ENCODE measurements around the gene SULF2.
A peak's percentile ranks its signal among the peaks of the same experiment; 100 is the strongest.

SULF2 gene

DNA sequence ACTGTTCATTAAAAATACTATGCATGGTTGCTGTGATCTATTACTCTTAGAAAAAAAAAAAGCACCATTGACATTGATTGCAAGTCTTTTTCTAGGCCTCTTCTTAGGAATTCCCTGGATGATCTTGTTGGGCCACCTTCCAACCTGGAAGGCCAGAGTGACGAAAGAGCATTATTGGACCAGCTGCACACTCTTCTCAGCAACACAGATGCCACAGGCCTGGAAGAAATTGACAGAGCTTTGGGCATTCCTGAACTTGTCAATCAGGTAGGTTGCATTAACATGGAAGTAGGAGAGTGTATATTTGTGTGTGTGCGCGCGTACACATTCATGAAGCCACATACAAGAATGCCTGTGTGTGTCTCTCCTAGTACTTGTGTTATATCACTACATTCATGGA, 143.2 kb downstream of the SULF2 start:
- no peak for DNase-seq

- no peak for DNase-seq
Measured at GRCh38 chr20:47638851-47639250, 146.4 kb downstream of the SULF2 start.

DNA sequence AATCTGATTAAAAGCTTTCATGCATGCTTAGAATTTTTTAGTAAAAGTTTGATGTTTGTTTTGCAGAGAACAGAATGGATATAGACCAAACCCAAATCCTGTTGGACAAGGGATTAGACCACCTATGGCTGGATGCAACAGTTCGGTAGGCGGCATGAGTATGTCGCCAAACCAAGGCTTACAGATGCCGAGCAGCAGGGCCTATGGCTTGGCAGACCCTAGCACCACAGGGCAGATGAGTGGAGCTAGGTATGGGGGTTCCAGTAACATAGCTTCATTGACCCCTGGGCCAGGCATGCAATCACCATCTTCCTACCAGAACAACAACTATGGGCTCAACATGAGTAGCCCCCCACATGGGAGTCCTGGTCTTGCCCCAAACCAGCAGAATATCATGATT, 150.0 kb downstream of the SULF2 start:
- no peak for DNase-seq

GRCh38 chr20:47631078-47631477, 154.2 kb downstream of the SULF2 start:
- DNase-seq = no peak

- DNase-seq = no peak
Measured at GRCh38 chr20:47629907-47630306, 155.4 kb downstream of the SULF2 start.

DNA sequence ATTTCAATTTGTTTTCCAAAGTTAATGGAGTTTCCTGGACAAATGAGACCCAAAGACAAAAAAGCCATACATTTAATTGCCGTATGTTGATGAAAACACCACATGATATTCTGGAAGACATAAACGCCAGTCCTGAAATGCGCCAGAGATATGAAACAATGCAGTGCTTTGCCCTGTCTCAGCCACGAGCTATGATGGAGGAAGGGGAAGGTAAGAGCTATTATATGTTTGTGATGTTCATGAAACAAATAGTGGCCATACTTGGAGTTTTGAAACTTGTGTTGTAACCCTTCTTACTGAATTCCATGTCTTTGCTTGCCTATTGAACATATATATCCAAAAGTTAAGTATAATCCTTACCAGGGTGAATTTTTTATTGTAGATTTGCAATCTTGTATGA, 157.7 kb downstream of the SULF2 start:
- no peak for DNase-seq

DNA sequence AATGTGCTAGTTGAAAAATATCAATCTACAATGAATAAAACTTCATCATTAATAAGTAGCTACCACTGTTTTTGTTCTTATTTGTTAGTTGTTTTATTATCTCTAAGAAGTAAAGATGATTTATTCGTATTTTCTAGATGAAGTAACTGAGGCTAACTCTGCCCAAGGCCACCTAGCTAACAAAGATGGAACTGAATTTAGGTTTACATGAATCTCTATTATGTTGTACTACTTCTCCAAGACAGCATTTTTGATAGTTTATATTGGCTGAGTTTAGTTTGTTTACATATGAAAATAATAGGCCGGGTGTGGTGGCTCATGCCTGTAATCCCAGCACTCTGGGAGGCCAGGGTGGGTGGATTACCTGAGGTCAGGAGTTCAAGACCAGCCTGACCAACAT, 162.1 kb downstream of the SULF2 start:
- DNase-seq = no peak

DNA sequence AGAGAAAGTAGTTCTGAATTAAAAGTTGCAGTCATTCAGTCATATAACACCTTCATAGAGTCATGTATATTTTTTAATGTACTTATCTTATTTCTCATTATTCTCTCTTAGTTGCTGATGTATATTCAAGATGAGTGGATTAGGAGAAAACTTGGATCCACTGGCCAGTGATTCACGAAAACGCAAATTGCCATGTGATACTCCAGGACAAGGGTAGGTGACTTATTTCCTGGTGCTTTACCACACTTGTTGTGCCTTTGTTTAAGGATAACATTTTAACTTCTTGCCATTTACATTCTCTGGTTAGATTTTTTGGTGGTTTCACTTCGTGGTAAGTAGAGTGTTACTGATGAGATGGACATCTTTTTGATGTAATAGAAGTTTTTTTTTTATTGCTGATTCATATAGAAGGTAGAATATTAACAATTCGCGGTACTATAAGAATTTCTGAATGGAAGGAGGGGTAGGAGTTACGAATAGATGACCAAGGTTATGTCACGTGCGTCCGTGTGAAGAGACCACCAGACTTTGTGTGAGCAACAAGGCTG, 163.1 kb downstream of the SULF2 start:
- DNase-seq = no peak

DNA sequence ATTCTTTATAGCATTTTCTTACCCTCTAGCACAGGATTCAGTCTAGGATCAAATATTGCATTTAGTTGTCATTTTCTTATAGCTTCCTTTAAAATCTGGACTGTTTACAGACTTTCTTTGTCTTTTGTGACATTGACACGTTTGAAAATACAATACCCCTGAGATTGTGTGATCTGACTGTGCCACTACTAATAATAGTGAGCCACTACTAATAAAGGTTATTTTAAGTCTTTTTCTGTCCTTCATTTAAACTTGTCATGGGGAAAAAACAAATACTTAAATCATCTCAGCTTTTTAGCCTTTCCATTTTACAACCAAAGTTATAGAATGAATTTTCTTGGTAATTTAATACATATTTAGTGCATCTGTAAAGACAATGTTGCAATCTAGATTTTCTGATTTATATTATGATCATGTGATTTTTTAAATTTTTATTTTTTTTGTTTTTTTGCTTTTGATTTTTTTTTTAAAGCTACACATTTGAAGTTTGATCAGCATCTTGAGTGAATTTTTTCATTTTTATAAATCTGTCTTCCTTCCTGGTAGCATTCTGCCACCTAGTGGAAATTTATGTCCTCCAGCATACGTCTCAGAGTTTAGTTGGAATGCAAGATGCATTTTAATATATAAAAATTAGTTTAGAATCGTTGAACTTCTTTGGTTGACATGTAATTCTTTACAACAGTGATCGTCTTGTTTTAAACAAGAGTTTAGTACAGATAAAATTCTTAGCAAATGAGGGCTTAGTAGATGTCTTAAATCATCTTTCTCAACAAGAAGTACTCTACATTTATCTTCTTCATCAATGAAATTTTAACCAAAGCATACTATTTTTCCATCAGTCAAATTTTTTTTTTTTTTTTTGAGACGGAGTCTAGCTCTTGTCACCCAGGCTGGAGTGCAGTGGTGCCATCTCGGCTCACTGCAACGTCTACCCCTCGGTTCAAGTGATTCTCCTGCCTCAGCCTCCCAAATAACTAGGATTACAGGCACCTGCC, 164.2 kb downstream of the SULF2 start:
- DNase-seq = peak; percentile 64

- DNase-seq = no peak
Measured at GRCh38 chr20:47618479-47618878, 166.8 kb downstream of the SULF2 start.

GRCh38 chr20:47614703-47615309, 170.5 kb downstream of the SULF2 start:
- no peak for DNase-seq

DNA sequence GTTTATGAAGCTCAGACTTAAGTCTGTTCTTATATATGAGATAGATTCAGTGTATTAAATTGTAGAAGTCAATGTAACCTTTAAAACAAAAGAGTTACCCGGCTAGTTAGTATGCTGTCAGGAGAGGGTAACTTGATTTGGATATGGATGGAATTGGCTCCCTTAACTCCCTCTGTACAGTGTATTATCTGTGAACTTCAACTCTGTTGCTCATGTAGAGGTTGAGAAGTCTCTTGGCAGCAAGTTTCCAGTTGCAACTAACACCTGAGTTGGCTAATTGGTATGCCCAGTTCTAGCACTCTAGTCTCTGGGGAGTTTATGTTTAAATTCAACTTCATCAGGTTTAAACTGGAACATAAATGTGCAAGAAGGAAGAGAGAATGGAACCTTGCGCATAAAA, 172.6 kb downstream of the SULF2 start:
- DNase-seq = no peak

DNA sequence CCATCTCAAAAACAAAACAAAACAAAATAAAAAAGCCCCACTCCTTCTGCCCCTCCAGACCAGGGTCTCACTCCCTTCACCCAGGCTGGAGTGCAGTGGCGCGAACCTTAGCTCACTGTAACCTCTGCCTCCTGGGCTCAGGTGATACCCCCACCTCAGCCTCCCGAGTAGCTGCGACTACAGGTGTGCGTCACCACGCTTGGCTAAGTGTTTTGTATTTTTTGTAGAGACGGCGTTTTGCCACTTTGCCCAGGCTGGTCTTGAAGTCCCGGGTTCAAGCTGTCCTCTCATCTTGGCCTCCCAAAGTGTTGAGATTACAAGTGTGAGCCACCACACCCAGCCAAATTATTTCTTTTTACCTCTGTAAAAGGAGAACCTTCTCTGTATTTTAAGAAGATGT, 173.5 kb downstream of the SULF2 start:
- no peak for DNase-seq

- DNase-seq = peak; percentile 39
Measured at GRCh38 chr20:47610945-47611250, 174.4 kb downstream of the SULF2 start.

GRCh38 chr20:47610247-47610944, 174.9 kb downstream of the SULF2 start:
- DNase-seq = peak; percentile 57

DNA sequence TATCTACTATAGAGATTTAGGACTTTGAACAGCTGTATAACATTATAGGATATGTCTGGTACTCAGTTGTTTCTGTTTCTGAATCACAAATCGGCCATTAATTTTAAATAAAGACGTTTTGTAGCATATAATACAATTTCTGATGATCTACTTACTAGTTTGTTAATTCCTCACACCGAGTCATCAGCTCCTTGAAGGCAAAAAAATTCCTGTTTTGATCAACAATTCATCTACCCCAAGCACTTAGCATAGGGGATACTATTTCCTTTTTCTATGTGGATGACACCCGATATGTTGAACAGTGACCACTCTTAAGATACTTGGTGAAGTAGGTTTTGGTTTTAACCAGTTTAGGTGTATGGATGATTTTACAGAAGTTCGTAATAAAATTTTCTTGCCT, 176.3 kb downstream of the SULF2 start:
- DNase-seq = no peak

Measured in CD4-positive, alpha-beta T cell treated with Interleukin-10 for 1 hour (primary cell).